GM04503 (cell line): ENCODE data around the gene CCDC174.
A peak's percentile ranks its signal among the peaks of the same experiment; 100 is the strongest.
"Not testable (repeated sequence)": the region's sequence is repeated elsewhere in the genome, so short reads cannot be mapped to it uniquely, and the experiment has no call there.

Source experiments
- DNase-seq: peaks from one replicate; pipeline ENCODE4 v3.0.0-alpha.2; 2012; ENCODE audit warnings: low read depth

Gene CCDC174

DNA sequence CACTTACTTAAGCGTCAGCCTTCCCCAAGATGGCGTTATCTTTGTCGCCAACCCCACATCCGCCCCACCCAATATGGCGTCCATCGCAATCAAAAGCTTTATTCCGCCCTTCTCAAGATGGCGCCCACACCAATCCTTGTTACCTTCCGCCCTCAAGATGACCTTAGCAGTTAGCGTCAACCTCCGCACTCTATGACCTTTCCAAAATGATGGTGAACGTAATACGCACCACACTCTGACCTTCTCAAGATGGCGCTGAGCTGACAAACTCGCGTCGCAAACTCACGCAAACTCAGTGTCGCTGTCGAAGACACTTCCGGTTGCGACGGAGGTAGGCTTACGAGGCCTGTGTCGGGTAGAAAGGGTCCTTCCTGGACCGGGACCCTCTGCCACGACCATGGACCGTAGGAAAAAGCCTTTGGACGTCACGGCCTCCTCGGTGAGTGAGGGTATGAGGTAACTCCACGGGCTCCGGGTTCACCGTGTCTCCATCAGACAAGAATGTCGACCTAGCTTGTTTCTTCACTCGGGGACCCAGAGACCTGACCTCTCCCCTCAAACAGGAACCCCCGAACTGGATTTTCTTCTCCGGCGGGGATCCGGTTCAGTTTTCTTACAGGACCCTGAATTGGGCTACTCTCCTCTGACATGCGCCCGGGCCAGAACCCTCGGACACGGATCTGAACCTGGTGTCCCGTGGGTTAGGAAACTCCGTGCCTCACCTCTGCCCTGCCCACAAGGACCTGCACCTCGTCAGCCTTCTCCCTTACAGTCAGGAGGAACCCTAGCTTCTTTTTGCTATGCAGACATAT lies at the start of gene CCDC174:
Gene CCDC174, plus strand, starts transcription at position 323 of the 812 bp plus-strand sequence. Its CDS starts 75 bp downstream, at position 398.
- peak; percentile 99 for DNase-seq

DNA sequence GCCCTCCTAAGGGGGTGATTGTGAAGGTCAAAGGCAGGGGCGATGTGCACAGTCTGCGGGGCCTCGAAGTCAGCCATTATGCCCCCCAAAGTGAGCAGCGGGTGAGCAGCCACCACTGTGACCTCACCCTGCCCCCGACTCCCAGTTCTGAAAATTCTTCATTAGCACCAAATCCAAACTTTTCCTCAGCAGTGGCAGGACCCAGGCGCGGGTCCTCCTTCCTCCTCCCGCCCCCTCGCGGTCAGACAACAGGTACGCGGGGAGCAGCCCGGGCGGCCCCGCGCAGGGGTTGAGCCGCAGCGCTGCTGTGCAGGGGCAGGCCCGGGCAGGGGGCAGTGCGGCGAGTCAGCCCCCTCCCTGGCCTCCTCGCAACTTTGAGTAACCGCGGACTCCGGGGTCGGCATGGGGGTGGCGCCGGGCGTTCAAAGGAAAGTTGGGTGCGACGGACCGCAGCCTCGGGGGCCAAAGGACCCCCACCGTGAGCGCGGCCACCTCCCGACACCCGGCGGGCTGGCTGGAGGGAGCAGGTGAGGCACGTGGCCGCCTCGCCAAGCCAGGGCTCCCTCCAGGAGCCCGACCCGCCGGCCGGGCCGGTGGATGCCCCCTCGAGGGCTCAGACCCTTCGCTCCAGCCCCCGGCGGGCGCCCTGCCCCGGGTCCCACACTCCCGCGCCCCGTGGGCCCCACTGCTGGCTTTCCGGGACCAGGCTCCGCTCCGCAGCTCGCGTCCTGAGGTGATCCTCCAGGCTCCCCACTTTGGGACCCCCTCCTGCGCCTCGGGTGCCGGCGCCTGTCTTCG lies 49.4 kb upstream of the CCDC174 start:
- no peak for DNase-seq

DNA sequence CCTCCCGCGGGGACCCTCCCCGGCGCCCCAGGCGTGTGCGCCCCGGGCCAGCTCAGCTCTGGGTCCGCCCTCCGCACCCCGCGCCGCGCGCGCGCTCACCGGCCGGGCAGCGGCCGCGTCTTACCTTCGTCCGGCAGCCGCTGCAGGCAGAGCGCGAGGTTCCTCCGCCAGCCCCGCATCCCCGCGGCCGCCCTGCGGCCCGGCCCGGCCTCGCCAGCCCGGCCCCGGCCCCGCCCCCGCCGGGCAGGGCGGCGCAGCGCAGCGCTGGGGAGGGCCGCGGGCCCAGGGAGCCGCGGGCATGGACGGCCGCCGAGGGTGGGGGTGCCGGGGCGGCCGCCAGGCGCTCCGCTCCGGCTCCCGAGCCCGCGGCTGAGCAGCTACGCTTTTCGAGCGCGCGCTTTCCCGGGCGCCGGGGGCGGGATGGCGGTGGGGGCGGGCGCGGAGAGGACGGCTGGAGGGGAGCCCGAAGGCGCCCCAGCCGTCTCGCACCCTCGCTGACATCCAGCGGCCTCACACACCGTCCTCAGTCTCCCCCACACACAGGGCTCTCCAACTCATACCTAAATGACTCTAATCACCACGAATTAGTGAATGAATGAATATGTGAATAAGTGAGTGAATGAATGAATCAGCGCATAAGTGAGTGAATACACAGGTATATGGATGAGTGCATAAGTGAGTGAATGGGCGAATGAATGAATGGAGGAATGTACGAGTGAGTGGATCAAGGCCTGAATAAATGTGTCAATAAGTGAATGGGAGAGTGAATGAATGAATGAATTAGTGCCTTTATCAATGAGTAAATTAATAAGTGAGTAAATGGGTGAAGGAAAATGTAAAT lies 48.5 kb upstream of the CCDC174 start:
- no peak for DNase-seq

DNA sequence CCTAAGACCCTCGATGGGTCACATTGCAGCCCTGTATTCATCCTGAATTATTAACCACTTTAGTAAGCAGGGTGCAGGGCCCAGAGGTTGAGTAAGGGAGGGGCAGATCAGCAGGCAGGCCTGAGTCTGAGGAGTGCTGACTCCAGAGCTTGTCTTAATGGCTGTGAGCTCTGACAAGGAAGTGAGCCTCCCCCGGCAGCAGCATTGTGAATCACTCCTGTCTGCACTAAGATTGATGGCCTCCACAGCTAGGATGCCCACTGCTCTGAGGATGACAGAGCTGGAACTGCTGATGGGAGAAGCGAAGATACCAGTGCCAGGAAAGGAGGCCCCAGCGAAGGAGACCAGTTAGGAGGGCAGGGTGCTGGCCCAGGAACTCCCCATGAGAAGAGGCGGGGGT lies 46.5 kb upstream of the CCDC174 start:
- no peak for DNase-seq

- DNase-seq: no peak
Observed at GRCh38 chr3:14605744-14606143, 45.8 kb upstream of the CCDC174 start.

- no peak for DNase-seq
Observed at GRCh38 chr3:14606669-14607339, 44.8 kb upstream of the CCDC174 start.

GRCh38 chr3:14608298-14608697 lies 43.3 kb upstream of the CCDC174 start:
- no peak for DNase-seq

DNA sequence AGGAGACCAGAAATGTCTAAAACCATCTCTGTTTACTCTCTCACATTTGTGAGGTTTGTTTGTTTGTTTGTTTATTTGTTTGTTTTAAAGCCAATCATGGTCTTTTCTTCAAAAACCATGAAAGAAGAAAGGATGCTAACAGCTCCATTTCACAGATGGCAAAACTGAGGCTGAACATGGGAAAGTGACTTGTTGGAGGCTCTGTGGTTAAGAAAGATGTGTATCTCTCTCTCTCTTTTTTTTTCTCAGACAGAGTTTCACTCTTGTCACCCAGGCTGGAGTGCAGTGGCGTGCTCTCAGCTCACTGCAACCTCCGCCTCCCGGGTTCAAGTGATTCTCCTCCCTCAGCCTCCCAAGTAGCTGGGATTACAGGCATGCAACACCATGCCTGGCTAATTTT lies 42.5 kb upstream of the CCDC174 start:
- DNase-seq: not testable (repeated sequence)

GRCh38 chr3:14609506-14609905 lies 42.1 kb upstream of the CCDC174 start:
- DNase-seq: no peak

GRCh38 chr3:14609941-14610340 lies 41.6 kb upstream of the CCDC174 start:
- DNase-seq: no peak

GRCh38 chr3:14614189-14614588 lies 37.4 kb upstream of the CCDC174 start:
- no peak for DNase-seq

GRCh38 chr3:14614862-14615261 lies 36.7 kb upstream of the CCDC174 start:
- no peak for DNase-seq

DNA sequence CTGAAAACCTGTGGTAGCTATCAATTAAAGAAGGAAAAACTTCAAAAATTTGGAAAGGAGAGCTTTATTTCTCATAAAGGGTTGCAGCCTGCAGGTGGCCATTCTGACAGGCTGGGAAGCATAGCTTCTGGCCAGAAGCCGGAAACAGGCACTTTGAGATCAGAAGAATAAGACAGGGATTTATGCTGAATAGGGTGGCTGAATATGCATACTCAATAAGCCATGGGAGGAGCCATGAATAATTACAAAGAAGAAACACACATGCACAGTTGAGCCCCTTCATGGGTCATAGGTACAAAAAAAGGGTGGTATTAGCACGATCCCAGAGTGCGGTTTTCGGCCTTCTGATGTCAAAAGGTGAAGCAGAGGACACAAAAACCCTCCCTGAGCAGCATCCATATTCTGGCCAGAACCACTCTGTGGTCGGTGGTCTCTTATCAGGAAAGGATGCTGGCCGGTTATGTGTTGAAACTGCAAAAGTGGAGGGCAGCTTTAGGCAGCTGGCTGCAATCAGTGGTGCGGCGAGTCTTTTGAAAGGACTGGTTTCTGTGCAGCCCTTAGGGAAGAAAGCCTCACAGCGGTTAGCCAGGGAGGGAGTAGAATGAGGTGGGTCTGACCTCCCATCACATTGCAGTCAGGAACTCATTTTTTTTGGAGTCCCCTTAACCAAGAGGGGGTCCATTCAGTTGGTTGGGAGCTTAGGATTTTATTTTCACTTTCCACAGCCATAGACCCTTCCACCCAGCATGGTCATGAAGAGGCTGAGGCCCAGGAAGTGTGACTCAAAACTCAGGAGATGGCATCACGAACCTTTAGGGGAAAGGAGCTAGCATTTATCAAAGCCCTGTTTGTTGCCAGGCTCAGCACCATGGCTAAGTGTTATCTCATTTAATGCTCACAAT lies 34.7 kb upstream of the CCDC174 start:
- no peak for DNase-seq

DNA sequence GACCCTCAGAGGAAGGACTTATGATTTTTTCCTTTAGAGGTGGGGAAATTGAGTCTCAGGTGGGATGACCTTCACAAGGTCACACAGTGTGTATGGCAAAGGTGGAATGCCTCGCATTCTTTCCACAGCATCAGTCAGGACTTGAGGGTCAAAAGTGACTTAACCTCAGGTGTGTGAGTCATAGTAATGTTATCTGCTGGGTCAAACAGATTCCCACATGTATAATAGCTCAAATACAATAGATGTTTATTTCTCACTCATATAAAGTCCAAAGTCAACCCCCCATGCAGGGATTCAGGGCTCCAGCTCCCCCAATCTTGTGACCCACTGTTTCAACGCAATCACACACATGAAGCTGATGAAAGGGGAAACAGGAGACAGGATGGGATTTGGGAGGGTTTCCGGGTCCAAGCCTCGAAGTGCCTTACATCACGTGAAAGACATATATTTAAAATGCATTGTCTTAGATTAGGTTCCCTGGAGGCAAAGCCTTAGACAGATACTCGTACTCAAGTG lies 34.0 kb upstream of the CCDC174 start:
- DNase-seq: no peak

- no peak for DNase-seq
Observed at GRCh38 chr3:14619605-14620004, 32.0 kb upstream of the CCDC174 start.

GRCh38 chr3:14620512-14620911 lies 31.1 kb upstream of the CCDC174 start:
- no peak for DNase-seq

GRCh38 chr3:14621093-14621492 lies 30.5 kb upstream of the CCDC174 start:
- DNase-seq: no peak

DNA sequence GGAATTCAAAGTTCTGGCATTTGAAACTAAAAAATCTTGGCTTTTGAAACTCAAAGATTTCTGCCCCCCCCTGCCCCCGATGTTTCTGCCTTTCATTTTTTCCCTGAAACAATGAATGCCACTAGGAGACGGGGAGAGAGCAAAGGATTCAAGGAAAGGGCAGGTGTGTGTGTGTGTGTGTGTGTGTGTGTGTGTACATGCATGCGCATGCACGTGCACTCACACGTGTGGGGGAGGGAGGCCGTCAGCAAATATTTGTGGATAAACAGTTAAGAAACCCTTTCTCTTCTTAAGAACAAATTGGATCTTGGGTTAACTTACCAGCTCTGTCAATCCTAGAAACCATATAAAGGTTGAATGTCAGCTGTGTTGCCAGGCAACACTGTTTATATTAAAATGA lies 29.2 kb upstream of the CCDC174 start:
- no peak for DNase-seq

- DNase-seq: no peak
Observed at GRCh38 chr3:14623569-14624051, 28.0 kb upstream of the CCDC174 start.

GRCh38 chr3:14624498-14624897 lies 27.1 kb upstream of the CCDC174 start:
- DNase-seq: no peak
